GM13976 (cell line): Measurements from ENCODE around the gene COG7.

Experiments used
- DNase-seq: peaks from one replicate; pipeline ENCODE4 v3.0.0; 2012; ENCODE audit warnings: low spot score
- CTCF ChIP-seq: IDR thresholded peaks from 2 replicates; pipeline ENCODE4 v1.5.1; 2012; ENCODE audit warnings: borderline replicate concordance, mild to moderate bottlenecking; ENCODE audit not compliant: insufficient read depth; ENCODE audit errors: extremely low read depth, missing control alignments, control extremely low read depth
- in situ Hi-C: fragments of 300-500 bp; cut with MboI; formaldehyde crosslinking; loops from one replicate; pipeline ENCODE4 v1.12.0; 2022; ENCODE audit warnings: low sequenced_read_pairs, mixed read lengths, inconsistent platforms; ENCODE audit not compliant: unreplicated experiment

The COG7 gene

GRCh38 chr16:23498863-23499262, 45.9 kb upstream of the COG7 start:
- in situ Hi-C loops, result no loop called here
- no peak for DNase-seq
- TF ChIP-seq CTCF, result no peak

- in situ Hi-C loops, result no loop called here
- no peak for TF ChIP-seq CTCF
- DNase-seq, result no peak
Measured at GRCh38 chr16:23497543-23497868, 44.5 kb upstream of the COG7 start.

- TF ChIP-seq CTCF, result no peak
- DNase-seq, result no peak
- in situ Hi-C loops, result no loop called here
Measured at GRCh38 chr16:23496821-23497542, 44.0 kb upstream of the COG7 start.

GRCh38 chr16:23495671-23496070, 42.7 kb upstream of the COG7 start:
- TF ChIP-seq CTCF, result no peak
- DNase-seq, result no peak
- in situ Hi-C loops, result no loop called here

- no peak for DNase-seq
- no peak for TF ChIP-seq CTCF
- in situ Hi-C loops, result no loop called here
Measured at GRCh38 chr16:23494188-23494587, 41.2 kb upstream of the COG7 start.

GRCh38 chr16:23491490-23492391, 38.8 kb upstream of the COG7 start:
- in situ Hi-C loops, result no loop called here
- DNase-seq, result no peak
- no peak for TF ChIP-seq CTCF
